NCI-H1092 treated with DMSO at 0.1 percent for 48 hours (cell line): ENCODE measurements around the gene SLMAP.
A peak's percentile ranks its signal among the peaks of the same experiment; 100 is the strongest.
"Not testable (repeated sequence)": the region's sequence is repeated elsewhere in the genome, so short reads cannot be mapped to it uniquely, and the experiment has no call there.

Source experiments
- DNase-seq: peaks from one replicate; lab custom pipeline; 2025; lab: John Stamatoyannopoulos, UW

The SLMAP gene

GRCh38 chr3:57832486-57832885 lies 76.4 kb downstream of the SLMAP start:
- no peak for DNase-seq

- no peak for DNase-seq
Observed at GRCh38 chr3:57832900-57833313, 76.8 kb downstream of the SLMAP start.

GRCh38 chr3:57833763-57834162 lies 77.7 kb downstream of the SLMAP start:
- DNase-seq: no peak

DNA sequence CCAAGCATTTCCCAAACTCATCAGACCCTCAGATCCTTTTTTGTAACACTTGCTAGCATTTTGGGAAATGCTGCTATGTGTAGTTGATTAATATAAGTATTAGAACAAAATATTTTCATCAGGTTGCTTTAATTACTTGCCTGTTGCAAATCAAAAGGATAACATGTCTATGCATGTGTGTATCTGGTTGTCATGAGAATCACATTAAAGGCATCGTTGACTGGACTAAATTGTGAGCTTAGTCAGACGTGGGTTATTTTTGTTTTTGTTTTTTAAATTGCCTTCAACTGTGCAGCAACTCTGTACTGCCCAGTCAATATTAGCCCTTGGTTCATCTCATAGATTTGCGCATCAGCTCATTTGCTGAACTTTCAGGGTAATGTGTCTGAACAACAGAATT lies 81.6 kb downstream of the SLMAP start:
- DNase-seq: no peak

DNA sequence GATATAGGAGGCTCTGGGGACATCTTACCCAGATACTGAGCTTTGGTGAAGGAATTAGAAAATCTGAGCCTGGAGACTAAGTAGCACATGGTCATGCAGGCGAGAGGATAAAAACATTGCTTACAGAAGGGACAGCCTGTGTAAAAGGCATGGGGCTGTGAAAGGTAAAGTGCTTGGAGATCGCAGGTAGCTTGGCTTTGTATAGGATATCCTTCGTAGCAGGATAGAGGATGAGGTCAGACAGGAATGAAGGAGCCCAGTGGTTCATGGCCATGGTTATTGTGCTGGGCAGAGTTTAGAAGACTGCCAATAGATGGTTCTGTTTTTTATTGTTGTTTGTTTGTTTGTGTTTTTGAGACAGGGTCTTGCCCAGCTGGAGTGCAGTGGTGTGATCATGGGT lies 82.5 kb downstream of the SLMAP start:
- no peak for DNase-seq

DNA sequence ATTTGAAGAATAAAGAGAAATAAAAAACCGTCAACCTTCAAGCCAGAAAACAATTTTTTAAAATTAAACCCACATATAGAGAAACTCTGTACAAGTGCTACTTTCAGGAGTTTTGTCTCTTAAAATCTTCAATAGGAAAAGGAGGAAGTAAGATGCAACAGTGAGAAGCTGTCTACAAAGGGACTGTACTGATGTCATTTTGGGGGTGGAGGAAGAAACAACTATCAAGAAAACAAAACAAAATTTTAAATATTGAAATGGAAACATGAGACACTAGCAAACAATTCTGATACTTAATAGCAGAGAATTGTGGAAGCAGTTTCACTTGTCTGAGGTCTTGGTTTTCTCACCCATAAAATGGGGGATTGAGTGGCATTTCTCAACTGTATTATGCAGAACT lies 84.4 kb downstream of the SLMAP start:
- no peak for DNase-seq

- no peak for DNase-seq
Observed at GRCh38 chr3:57841818-57842217, 85.7 kb downstream of the SLMAP start.

GRCh38 chr3:57848177-57848738 lies 92.1 kb downstream of the SLMAP start:
- DNase-seq: no peak

DNA sequence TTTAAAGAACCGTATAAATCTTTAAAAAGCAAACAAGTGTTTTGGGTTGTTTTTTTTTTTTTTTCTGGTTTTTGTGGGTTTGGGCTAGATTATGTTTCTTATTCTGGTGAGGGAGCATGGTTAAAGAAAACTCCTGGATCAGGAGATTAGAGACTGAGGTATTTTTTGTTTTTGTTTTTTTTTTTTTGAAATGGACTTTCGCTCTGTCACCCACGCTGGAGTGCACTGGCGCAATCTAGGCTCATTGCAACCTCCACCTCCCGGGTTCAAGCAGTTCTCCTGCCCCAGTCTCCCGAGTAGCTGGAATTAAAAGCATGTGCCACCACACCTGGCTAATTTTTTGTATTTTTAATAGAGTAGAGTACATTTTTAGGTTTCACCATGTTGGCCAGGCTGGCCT lies 95.2 kb downstream of the SLMAP start:
- no peak for DNase-seq

DNA sequence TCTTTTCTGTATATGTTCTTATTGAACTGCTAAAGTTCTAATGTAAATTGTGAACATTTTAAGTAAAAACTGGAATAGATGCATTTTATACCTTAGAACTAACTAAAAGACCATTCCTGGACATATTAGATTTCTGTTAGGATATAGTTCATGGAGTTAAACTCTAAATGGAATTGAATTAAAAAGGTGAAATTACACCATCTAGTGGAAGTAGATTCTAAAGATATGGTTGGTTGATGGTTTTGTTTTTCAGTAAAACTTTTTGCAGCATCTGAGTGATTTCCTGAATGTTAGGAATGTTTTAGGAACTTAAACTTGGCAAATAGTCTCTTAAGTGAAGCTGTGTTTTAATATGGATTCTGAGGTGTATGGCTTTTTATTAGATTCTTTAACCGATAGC lies 96.8 kb downstream of the SLMAP start:
- DNase-seq: peak; percentile 3

DNA sequence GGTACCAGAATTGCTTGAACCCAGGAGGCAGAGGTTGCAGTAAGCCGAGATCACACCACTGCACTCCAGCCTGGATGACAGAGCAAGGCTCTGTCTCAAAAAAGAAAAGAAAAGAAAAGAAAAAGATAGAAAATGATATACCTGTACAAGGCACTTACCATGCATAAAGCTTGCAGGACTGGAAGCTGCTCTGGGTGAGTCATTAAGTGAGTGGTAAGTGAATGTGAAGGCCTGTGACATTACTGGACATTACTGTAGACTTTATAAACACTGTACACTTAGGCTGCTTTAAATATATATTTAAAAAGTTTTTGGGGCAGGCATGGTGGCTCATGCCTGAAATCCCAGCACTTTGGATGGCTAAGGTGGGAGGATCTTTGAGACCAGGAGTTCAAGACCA lies 99.2 kb downstream of the SLMAP start:
- no peak for DNase-seq

GRCh38 chr3:57855943-57856342 lies 99.8 kb downstream of the SLMAP start:
- DNase-seq: no peak

GRCh38 chr3:57856675-57857074 lies 100.6 kb downstream of the SLMAP start:
- no peak for DNase-seq

DNA sequence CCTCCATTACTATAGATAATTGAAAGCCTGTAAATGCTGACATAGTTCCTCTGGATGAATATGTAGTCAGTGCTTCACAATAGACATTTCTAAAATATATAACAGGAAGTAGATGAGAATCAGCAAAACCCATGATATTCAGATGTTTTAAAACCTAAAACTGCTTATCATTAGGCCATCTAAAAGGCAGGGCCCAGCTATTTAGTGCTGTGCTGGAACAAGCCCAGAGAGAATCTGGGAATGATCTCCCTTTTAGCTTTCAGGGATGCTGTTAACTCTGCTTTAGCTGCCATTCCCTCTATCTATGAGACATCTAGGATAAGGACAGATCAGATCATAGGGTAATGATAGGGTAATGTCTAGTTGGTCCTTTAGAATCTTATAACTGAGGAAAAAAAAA lies 106.8 kb downstream of the SLMAP start:
- no peak for DNase-seq

DNA sequence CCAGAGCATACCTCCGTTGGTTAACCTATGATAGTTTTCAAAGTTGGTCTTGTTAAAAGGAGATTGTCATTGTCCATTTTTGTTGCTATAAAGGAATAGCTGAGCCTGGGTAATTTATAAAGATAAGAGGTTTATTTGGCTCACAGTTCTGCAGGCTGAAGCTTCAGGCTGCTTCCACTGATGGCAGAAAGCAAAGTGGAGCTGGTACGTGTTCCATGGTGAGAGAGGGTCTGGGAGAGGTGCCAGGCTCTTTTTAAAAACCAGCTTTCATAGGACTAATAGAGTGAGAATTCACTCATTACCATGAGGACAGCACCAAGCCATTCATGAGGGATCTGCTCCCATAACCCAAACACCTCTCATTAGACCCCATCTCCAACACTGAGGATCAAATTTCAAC lies 107.3 kb downstream of the SLMAP start:
- no peak for DNase-seq

GRCh38 chr3:57864853-57865252 lies 108.7 kb downstream of the SLMAP start:
- DNase-seq: no peak

DNA sequence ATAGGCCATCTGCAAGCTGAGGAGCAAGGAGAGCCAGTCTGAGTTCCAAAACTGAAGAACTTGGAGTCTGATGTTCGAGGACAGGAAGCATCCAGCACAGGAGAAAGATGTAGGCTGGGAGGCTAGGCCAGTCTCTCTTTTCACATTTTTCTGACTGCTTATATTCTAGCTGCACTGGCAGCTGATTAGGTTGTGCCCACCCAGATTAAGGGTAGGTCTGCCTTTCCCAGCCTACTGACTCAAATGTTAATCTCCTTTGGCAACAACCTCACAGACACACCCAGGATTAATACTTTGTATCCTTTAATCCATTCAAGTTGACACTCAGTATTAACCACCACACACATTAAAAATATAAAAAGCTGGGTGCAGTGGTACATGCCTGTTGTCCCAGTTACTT lies 113.0 kb downstream of the SLMAP start:
- not testable (repeated sequence) for DNase-seq

- no peak for DNase-seq
Observed at GRCh38 chr3:57872606-57873005, 116.5 kb downstream of the SLMAP start.

GRCh38 chr3:57876632-57877031 lies 120.5 kb downstream of the SLMAP start:
- no peak for DNase-seq

DNA sequence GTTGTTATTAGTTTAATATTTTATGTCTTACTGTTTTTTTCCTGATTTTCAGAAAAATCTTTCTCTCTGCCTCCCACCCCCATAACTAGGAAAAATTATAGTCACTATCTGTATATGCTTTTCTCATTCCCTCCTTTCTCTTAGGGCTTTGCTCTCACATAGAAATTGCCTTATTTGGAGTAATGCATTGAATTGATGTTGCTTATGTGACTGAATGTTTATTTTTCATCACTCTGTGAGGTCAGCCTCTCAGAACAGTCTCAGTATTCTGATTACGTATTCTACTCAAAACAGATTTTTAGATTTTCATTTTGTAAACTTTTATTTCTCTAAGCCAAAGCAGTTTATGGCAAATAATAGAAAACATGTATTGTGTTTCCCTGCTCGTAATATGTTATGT lies 121.0 kb downstream of the SLMAP start:
- no peak for DNase-seq

DNA sequence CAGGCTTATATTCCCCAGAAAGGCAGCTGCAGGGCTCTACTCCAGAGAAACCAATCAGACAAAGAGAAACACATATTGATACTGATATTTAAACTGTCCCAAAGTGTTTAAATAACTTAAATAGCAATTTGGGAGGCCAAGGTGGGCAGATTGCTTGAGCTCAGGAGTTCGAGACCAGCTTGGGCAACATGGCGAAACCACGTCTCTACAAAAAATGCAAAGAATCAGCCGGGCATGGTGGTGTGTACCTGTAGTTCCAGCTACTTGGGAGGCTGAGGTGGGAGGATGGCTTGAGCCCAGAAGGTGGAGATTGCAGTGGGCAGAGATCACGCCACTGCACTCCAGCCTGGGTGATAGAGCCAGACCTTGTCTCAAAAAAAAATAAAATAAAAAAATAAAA lies 128.3 kb downstream of the SLMAP start:
- not testable (repeated sequence) for DNase-seq

DNA sequence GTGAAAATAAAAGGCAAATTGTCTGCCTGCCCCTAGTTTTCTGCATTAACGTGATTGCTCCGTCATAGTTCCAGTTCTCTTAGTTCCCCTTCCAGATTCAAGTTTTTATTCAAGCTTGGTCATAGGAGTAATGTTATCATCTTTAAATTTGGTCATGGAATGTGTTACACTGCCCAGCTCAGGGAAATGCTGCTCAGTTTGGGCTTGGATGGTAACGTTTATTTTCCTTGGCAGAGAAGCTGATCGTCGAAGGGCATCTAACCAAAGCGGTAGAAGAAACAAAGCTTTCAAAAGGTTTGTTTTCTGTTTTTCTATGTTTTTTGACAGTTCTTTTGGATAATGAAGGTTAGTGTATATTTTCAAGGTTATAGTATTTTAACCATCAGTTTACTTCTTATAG lies 133.7 kb downstream of the SLMAP start:
- no peak for DNase-seq

- DNase-seq: no peak
Observed at GRCh38 chr3:57890874-57891273, 134.8 kb downstream of the SLMAP start.

GRCh38 chr3:57892423-57892822 lies 136.3 kb downstream of the SLMAP start:
- DNase-seq: no peak

DNA sequence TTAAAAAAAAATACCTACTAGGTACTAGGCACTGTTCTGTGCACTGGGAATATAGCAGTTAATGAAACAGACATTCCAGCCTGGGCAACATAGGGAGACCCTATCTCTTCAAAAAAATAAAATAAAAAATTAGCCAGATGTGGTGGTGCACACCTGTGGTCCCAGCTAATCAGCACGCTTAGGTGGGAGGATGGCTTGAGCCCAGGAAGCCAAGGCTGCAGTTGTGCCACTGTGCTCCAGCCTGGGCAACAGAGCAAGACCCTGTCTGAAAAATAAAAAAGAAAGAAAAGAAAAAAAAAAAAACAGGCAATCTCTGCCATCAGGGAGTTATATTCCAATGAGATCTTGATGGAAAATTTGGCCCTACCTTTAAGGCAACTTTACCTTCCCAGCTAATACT lies 137.0 kb downstream of the SLMAP start:
- DNase-seq: no peak
